GM03348 (cell line): ENCODE data around the gene SULT1A2.
A peak's percentile ranks its signal among the peaks of the same experiment; 100 is the strongest.
"Not testable (repeated sequence)": the region's sequence is repeated elsewhere in the genome, so short reads cannot be mapped to it uniquely, and the experiment has no call there.

Experiments used
- DNase-seq: peaks from one replicate; pipeline ENCODE4 v3.0.0; 2012; ENCODE audit warnings: low spot score

Gene SULT1A2

GRCh38 chr16:28558456-28558855, 38.4 kb downstream of the SULT1A2 start:
- DNase-seq: no peak

GRCh38 chr16:28556914-28557320, 39.9 kb downstream of the SULT1A2 start:
- DNase-seq: no peak

- no peak for DNase-seq
Measured at GRCh38 chr16:28555561-28555960, 41.3 kb downstream of the SULT1A2 start.

- DNase-seq: no peak
Measured at GRCh38 chr16:28554634-28555423, 42.0 kb downstream of the SULT1A2 start.

- DNase-seq: peak; percentile 99
Measured at GRCh38 chr16:28553776-28554633, 42.8 kb downstream of the SULT1A2 start, which contains the start of gene SGF29. SGF29 (plus strand) TSS chr16:28553920; CDS start chr16:28581070, 27,150 bp downstream.

- peak; percentile 44 for DNase-seq
Measured at GRCh38 chr16:28549301-28549899, 47.5 kb downstream of the SULT1A2 start.

GRCh38 chr16:28548306-28548802, 48.5 kb downstream of the SULT1A2 start:
- DNase-seq: no peak

GRCh38 chr16:28546626-28547025, 50.2 kb downstream of the SULT1A2 start:
- DNase-seq: no peak

GRCh38 chr16:28545964-28546363, 50.9 kb downstream of the SULT1A2 start:
- DNase-seq: not testable (repeated sequence)

- no peak for DNase-seq
Measured at GRCh38 chr16:28544998-28545397, 51.9 kb downstream of the SULT1A2 start.

- no peak for DNase-seq
Measured at GRCh38 chr16:28543072-28543471, 53.8 kb downstream of the SULT1A2 start.

GRCh38 chr16:28542646-28543045, 54.2 kb downstream of the SULT1A2 start:
- no peak for DNase-seq
